HCT116 (cell line): Measurements from ENCODE around the gene CFAP45. TPM values are rescaled to one million over a fixed set of nuclear protein-coding genes. Genes with fewer than 3 reads are reported as not detected.

Experiments
- ATAC-seq: fragments of 200-7000 bp; cut with Tn5 transposase; 2 replicates; pipeline ENCODE4 v1.9.1; 2020; ENCODE audit warnings: mild to moderate bottlenecking, moderate library complexity
- BruUV-seq: library from RNA; stranded (reverse); fragments of 400-500 nt; replicated peaks from 2 replicates; lab custom pipeline; 2021; lab: Mats Ljungman, UMichigan
- CTCF ChIA-PET: fragments of 300-600 bp; sonication (Branson Sonifier 250); formaldehyde crosslinking; loops from one replicate; lab custom pipeline; 2021; ENCODE audit warnings: antibody characterized with exemption; lab: Charles Lee
- POLR2A ChIA-PET: fragments of 300-600, 350-600 bp; sonication (Branson Sonifier 250); formaldehyde crosslinking; loops from one replicate; lab custom pipeline; 2021; ENCODE audit warnings: antibody characterized with exemption; lab: Charles Lee
- RAD21 ChIA-PET, 2 experiments: fragments of 300-600 bp; sonication (Branson Sonifier 250); formaldehyde crosslinking; loops; one replicate each; lab custom pipeline; 2023; ENCODE audit warnings: low total read pairs in 2 of 2; ENCODE audit not compliant: uncharacterized antibody in 2 of 2, unreplicated experiment in 2 of 2, low non-redundant PET in 1 of 2; lab: Charles Lee
- DNase-seq: peaks from one replicate; pipeline ENCODE4 v3.0.0-alpha.2; 2010; ENCODE audit warnings: low read depth, low spot score
- H2AFZ ChIP-seq: fragments of 200-600 bp; shearing (Covaris generic), sonication (generic); 2 replicates; pipeline ENCODE4 v1.6.1; 2017; ENCODE audit warnings: low read depth, mixed run types, mixed read lengths, antibody characterized with exemption, low read length; ENCODE audit not compliant: poor library complexity, severe bottlenecking
- H3K27ac ChIP-seq: 2 replicates; pipeline ENCODE4 v1.5.1; 2012; ENCODE audit warnings: low read depth, low read length
- H3K27me3 ChIP-seq: fragments of 200-600 bp; sonication (generic); 2 replicates; pipeline ENCODE4 v1.6.1; 2016; ENCODE audit warnings: mixed run types, low read length, mixed read lengths; ENCODE audit not compliant: insufficient read depth
- H3K36me3 ChIP-seq, 2 experiments: fragments of 200-500 bp in 1 of 2; fragments of 200-600 bp in 1 of 2; sonication (Bioruptor generic) in 1 of 2; sonication (generic) in 1 of 2; 2 replicates each; pipeline versions ENCODE4 v1.5.1 to v1.6.1; 2014 to 2016; ENCODE audit warnings: low read length in 2 of 2, inconsistent platforms in 1 of 2, mixed read lengths in 1 of 2, mixed run types in 1 of 2; ENCODE audit not compliant: insufficient read depth in 2 of 2, control insufficient read depth in 1 of 2
- H3K4me1 ChIP-seq, 2 experiments: fragments of 200-600 bp in 1 of 2; sonication (generic) in 1 of 2; 2 replicates each; pipeline versions ENCODE4 v1.5.1 to v1.6.1; 2012 to 2017; ENCODE audit warnings: low read length in 2 of 2, inconsistent platforms in 1 of 2, mild to moderate bottlenecking in 1 of 2, mixed read lengths in 1 of 2, mixed run types in 1 of 2, moderate library complexity in 1 of 2; ENCODE audit not compliant: insufficient read depth in 2 of 2, control insufficient read depth in 1 of 2
- H3K4me2 ChIP-seq: fragments of 200-600 bp; sonication (generic); 2 replicates; pipeline ENCODE4 v1.6.1; 2017; ENCODE audit warnings: mixed run types, low read length, mixed read lengths
- H3K4me3 ChIP-seq, 2 experiments: fragments of 200-600 bp in 1 of 2; sonication (generic) in 1 of 2; replicated peaks in 1 of 2; 2 replicates each; pipeline ENCODE4 v1.5.1; 2011 to 2016; ENCODE audit warnings: low read length in 2 of 2, control low read depth in 1 of 2, low read depth in 1 of 2, mild to moderate bottlenecking in 1 of 2, mixed read lengths in 1 of 2, mixed run types in 1 of 2
- H3K79me2 ChIP-seq: fragments of 200-600 bp; sonication (generic); 2 replicates; pipeline ENCODE4 v1.6.1; 2017; ENCODE audit warnings: mild to moderate bottlenecking, mixed run types, low read length, moderate library complexity, mixed read lengths; ENCODE audit not compliant: insufficient read depth
- H3K9ac ChIP-seq: fragments of 200-600 bp; sonication (generic); 2 replicates; pipeline ENCODE4 v1.6.1; 2016; ENCODE audit warnings: low read length, mixed read lengths
- H3K9me2 ChIP-seq: fragments of 200-600 bp; sonication (generic), shearing (Covaris generic); 2 replicates; pipeline ENCODE4 v1.6.1; 2017; ENCODE audit warnings: mixed run types, mild to moderate bottlenecking, moderate library complexity; ENCODE audit not compliant: insufficient read depth
- H3K9me3 ChIP-seq, 2 experiments: fragments of 200-500 bp in 1 of 2; fragments of 200-600 bp in 1 of 2; sonication (Bioruptor generic) in 1 of 2; sonication (generic) in 1 of 2; 2 replicates each; pipeline ENCODE4 v1.6.1; 2014 to 2017; ENCODE audit warnings: low read length in 2 of 2, mixed read lengths in 2 of 2, inconsistent platforms in 1 of 2, low read depth in 1 of 2, mild to moderate bottlenecking in 1 of 2, mixed run types in 1 of 2, moderate library complexity in 1 of 2; ENCODE audit not compliant: control insufficient read depth in 1 of 2, insufficient read depth in 1 of 2
- H4K20me1 ChIP-seq: fragments of 200-600 bp; sonication (generic), shearing (Covaris generic); 2 replicates; pipeline ENCODE4 v1.6.1; 2017; ENCODE audit warnings: mixed run types, mild to moderate bottlenecking, moderate library complexity; ENCODE audit not compliant: insufficient read depth
- EGR1 ChIP-seq: IDR thresholded peaks from 2 replicates; pipeline ENCODE4 v1.6.1; 2012; ENCODE audit warnings: low read depth
- ELF1 ChIP-seq: IDR thresholded peaks from 2 replicates; pipeline ENCODE4 v1.6.1; 2012; ENCODE audit warnings: low read depth, borderline replicate concordance
- EZH2 ChIP-seq: fragments of 200-600 bp; sonication (generic); IDR thresholded peaks from 2 replicates; pipeline ENCODE4 v1.6.1; 2017; ENCODE audit warnings: antibody characterized with exemption, mixed run types
- EZH2phosphoT487 ChIP-seq: fragments of 200-600 bp; IDR thresholded peaks from 2 replicates; pipeline ENCODE4 v1.6.1; 2018; ENCODE audit warnings: antibody characterized with exemption, borderline replicate concordance
- FOSL1 ChIP-seq: IDR thresholded peaks from 2 replicates; pipeline ENCODE4 v1.6.1; 2012; ENCODE audit warnings: low read depth
- JUND ChIP-seq: IDR thresholded peaks from 2 replicates; pipeline ENCODE4 v1.6.1; 2012
- MAX ChIP-seq: IDR thresholded peaks from 2 replicates; pipeline ENCODE4 v1.6.1; 2012
- REST ChIP-seq: IDR thresholded peaks from 2 replicates; pipeline ENCODE4 v1.6.1; 2012; ENCODE audit warnings: low read depth
- ZFX ChIP-seq: fragments of 450-650 bp; IDR thresholded peaks from 2 replicates; pipeline ENCODE4 v1.6.1; 2017
- intact Hi-C: fragments of 100-400 bp; cut with micrococcal nuclease; formaldehyde crosslinking; loops from 2 replicates; pipeline ENCODE4 v1.10.0; 2022
- total RNA-seq: library from RNA; stranded (reverse); gene quantifications from one replicate; pipeline ENCODE4 v1.2.1, GENCODE V29; 2021; ENCODE audit not compliant: unreplicated experiment
- TF ChIP-seq, protein P1 (sequence below), 3 experiments: fragments of 200-600 bp in 1 of 3; sonication (generic) in 1 of 3; IDR thresholded peaks in 2 of 3; conservative IDR thresholded peaks in 1 of 3; 2 replicates each; pipeline ENCODE4 v1.5.1; 2012 to 2017; ENCODE audit warnings: low read depth in 2 of 3, low read length in 2 of 3, antibody characterized with exemption in 1 of 3, borderline replicate concordance in 1 of 3, control low read depth in 1 of 3, mild to moderate bottlenecking in 1 of 3, mixed read lengths in 1 of 3, mixed run types in 1 of 3, moderate library complexity in 1 of 3; ENCODE audit not compliant: insufficient read depth in 1 of 3

Gene CFAP45
- total RNA-seq, 1 experiment from 2014 or later, result 0.59 TPM

DNA sequence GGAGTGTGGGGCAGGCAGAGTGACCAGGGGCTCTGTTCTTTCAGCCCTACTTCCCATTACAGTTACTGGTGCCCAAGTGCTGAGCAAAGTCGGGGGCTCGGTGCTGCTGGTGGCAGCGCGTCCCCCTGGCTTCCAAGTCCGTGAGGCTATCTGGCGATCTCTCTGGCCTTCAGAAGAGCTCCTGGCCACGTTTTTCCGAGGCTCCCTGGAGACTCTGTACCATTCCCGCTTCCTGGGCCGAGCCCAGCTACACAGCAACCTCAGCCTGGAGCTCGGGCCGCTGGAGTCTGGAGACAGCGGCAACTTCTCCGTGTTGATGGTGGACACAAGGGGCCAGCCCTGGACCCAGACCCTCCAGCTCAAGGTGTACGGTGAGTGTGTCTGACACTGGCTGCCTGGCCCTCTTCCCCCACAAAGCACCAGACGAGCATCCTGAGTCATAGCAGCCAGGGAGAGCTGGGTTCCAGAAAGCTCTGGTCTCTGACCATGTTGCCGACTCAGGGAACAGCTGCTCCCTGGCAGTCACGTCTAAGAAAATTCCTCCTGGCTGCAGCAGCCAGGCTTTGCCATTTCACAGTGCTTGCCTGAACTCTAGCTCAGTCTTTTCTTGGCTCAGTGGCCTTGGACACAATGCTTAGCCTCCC lies 70.0 kb downstream of the CFAP45 start:
- ChIA-PET RAD21 (no interaction called here), POLR2A (no interaction called here), CTCF (interaction anchor here (1.0 to 4.4 kb wide), 4 partner anchors 13 to 61 kb away, joined by 3 to 20 read pairs (median 4); no protein-coding TSS in a partner anchor)
- Histone ChIP-seq H3K9ac (no peak overlapping the region), H3K36me3 (no peaks in the 10 kb centered on the region), H2AFZ (no peak overlapping the region), H3K4me1 (peaks cover 0 to 7% of the 10 kb centered on the region in 2 experiments; a peak in 1 of 4 replicates), H3K27me3 (no peaks in the 10 kb centered on the region), H3K79me2 (no peaks in the 10 kb centered on the region), H3K4me3 (no peak overlapping the region), H3K9me3 (no peaks in the 10 kb centered on the region), H3K4me2 (no peak overlapping the region), H3K27ac (no peak overlapping the region), H4K20me1 (no peaks in the 10 kb centered on the region), H3K9me2 (no peaks in the 10 kb centered on the region)
- intact Hi-C loops, result loop anchor here (2.0 kb wide), 1 partner anchor 61 kb away; no protein-coding TSS in a partner anchor
- ATAC-seq, result no peak
- DNase-seq, result no peak
- no TSS peak for BruUV-seq
- TF ChIP-seq REST (no peak), ELF1 (no peak), JUND (no peak), EZH2phosphoT487 (no peak), FOSL1 (no peak), EZH2 (no peak), EGR1 (no peak), ZFX (no peak), MAX (no peak)
- TF ChIP-seq, protein P1, sequence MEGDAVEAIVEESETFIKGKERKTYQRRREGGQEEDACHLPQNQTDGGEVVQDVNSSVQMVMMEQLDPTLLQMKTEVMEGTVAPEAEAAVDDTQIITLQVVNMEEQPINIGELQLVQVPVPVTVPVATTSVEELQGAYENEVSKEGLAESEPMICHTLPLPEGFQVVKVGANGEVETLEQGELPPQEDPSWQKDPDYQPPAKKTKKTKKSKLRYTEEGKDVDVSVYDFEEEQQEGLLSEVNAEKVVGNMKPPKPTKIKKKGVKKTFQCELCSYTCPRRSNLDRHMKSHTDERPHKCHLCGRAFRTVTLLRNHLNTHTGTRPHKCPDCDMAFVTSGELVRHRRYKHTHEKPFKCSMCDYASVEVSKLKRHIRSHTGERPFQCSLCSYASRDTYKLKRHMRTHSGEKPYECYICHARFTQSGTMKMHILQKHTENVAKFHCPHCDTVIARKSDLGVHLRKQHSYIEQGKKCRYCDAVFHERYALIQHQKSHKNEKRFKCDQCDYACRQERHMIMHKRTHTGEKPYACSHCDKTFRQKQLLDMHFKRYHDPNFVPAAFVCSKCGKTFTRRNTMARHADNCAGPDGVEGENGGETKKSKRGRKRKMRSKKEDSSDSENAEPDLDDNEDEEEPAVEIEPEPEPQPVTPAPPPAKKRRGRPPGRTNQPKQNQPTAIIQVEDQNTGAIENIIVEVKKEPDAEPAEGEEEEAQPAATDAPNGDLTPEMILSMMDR (IDR thresholded peaks at IDR 0.05 in 2 of 3, conservative IDR thresholded peaks at IDR 0.05 in 1 of 3; ENCODE audit: borderline replicate concordance in 1 of 3, insufficient read depth in 1 of 3, low read depth in 2 of 3, low read length in 2 of 3), result no peak
